LNCaP clone FGC (cell line): ENCODE data around the gene RUNX3.
"Not testable (repeated sequence)": the region's sequence is repeated elsewhere in the genome, so short reads cannot be mapped to it uniquely, and the experiment has no call there.

Experiments used
- DNase-seq: peaks from one replicate; pipeline ENCODE4 v3.0.0-alpha.2; 2011; ENCODE audit warnings: low read depth
- H3K4me3 ChIP-seq: 2 replicates; pipeline ENCODE4 v1.5.1; 2011; ENCODE audit warnings: mild to moderate bottlenecking, low read depth, low read length, control low read depth
- CTCF ChIP-seq: IDR thresholded peaks from 2 replicates; pipeline ENCODE4 v1.5.1; 2012; ENCODE audit warnings: mild to moderate bottlenecking; ENCODE audit not compliant: control insufficient read depth, insufficient read depth; ENCODE audit errors: extremely low read depth

RUNX3 gene

GRCh38 chr1:24930260-24931145 lies at the start of gene RUNX3:
TSS of gene RUNX3 (minus strand) at chr1:24930276. CDS start at chr1:24929868, 408 bp downstream.
- TF ChIP-seq CTCF: no peak
- H3K4me3 ChIP-seq: no peak within 1 kb of the TSS
- no peak for DNase-seq

- not testable (repeated sequence) for DNase-seq, H3K4me3 ChIP-seq
Observed at GRCh38 chr1:24979232-24979631, 49.2 kb upstream of the RUNX3 start.

GRCh38 chr1:24978383-24979032 lies 48.4 kb upstream of the RUNX3 start:
- no peak for TF ChIP-seq CTCF
- H3K4me3 ChIP-seq: no peak overlapping the region
- DNase-seq: no peak

GRCh38 chr1:24975391-24975790 lies 45.3 kb upstream of the RUNX3 start:
- DNase-seq: no peak
- no peak overlapping the region for H3K4me3 ChIP-seq
- TF ChIP-seq CTCF: no peak

- no peak for TF ChIP-seq CTCF
- no peak for DNase-seq
- no peak overlapping the region for H3K4me3 ChIP-seq
Observed at GRCh38 chr1:24973315-24973714, 43.2 kb upstream of the RUNX3 start.

GRCh38 chr1:24972915-24973242 lies 42.8 kb upstream of the RUNX3 start:
- H3K4me3 ChIP-seq: no peak overlapping the region
- DNase-seq: no peak
- no peak for TF ChIP-seq CTCF

GRCh38 chr1:24972221-24972914 lies 42.3 kb upstream of the RUNX3 start:
- no peak for DNase-seq
- TF ChIP-seq CTCF: no peak
- H3K4me3 ChIP-seq: no peak overlapping the region
